HG02870 (cell line): Measurements from ENCODE around the gene DEPDC4.
A peak's percentile ranks its signal among the peaks of the same experiment; 100 is the strongest.

Experiments used
- ATAC-seq: cut with Tn5 transposase; IDR thresholded peaks from one replicate; pipeline ENCODE4 v1.9.1; 2021; ENCODE audit warnings: mild to moderate bottlenecking, moderate library complexity; ENCODE audit not compliant: unreplicated experiment

Gene DEPDC4

GRCh38 chr12:100215209-100215608, 51.7 kb downstream of the DEPDC4 start:
- ATAC-seq, result no peak

DNA sequence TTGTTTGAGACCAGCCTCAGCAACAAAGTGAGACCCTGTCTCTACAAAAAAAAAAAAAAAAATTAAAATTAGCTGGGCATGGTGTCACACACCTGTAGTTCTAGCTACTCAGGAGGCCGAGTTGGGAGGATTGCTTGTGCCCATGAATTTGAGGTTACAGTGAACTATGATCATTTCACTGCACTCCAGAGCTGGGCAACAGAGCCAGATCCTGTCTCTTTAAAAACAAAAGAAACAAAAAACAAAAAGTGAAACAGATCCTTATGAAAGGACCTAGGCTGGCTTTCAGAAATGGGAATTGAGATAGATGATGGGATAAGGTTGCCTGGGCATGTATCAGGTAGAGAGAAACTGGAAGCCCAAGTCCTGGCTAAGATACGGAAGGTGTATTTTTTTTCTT, 52.4 kb downstream of the DEPDC4 start:
- ATAC-seq, result no peak

- no peak for ATAC-seq
Observed at GRCh38 chr12:100213016-100213891, 53.6 kb downstream of the DEPDC4 start.

DNA sequence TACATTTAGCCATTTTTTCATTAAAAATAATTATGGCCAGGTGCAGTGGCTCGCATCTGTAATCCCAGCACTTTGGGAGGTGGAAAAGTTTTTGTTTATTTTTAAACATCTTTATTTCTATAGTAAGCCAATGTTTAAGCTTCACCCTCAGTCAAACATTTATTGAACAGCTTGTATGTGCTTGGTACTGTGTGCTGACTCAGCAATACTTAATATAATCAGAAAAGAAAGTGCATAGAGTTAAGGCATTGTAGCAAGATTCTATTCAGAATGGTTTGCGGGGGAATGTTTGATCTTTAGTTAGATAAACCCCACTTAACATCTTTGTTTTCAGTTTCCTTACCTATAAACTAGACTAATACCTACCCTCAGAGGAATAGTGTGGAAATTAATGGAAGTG, 55.2 kb downstream of the DEPDC4 start:
- no peak for ATAC-seq

DNA sequence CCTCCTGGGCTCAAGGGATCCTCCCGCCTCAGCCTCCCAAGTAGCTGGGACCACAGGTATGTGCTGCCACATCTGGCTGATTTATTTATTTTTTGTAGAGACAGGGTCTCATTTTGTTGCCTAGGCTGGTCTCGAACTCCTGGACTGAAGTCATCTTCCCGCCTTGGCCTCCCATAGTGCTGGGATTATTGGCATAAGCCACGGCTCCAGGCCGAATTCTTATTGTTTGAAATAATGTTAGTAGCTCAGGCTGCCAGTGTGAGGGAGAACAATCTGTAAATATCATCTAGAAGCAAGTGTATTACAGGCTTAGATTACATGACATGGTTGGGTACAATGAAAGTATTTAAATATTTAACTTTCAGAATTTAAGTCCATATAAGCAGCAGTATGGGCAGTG, 58.0 kb downstream of the DEPDC4 start:
- ATAC-seq, result no peak

- ATAC-seq, result no peak
Observed at GRCh38 chr12:100207311-100207710, 59.6 kb downstream of the DEPDC4 start.

DNA sequence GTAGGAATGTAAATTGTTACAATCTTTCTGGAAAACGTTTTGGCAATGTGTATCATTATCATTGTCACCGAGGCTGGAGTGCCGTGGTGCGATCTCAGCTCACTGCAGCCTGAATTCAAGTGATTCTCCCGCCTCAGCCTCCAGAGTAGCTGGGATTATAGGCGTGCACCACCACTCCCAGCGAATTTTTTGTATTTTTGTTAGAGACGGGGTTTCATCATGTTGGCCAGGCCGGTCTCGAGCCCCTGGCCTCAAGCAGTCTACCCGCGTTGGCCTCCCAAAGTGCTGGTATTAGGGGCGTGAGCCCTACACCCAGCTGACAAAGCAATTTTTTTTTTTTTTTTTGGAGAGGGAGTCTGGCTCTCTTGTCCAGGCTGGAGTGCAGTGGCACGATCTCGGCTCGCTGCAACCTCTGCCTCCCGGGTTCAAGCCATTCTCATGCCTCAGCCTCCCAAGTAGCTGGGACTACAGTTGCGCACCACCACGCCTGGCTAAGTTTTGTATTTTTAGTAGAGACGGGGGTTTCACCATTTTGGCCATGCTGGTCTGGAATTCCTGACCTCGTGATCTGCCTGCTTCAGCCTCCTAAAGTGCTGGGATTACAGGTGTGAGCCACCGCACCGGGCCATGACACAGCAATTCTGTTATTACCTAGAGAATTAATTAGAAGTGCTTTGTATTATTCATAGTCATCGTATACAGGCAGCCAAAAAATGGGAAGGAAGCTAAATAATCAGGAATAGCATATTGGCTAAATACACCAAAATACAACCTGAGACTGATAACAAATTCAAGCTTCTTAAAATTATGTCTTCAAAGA, 65.1 kb downstream of the DEPDC4 start:
- no peak for ATAC-seq

DNA sequence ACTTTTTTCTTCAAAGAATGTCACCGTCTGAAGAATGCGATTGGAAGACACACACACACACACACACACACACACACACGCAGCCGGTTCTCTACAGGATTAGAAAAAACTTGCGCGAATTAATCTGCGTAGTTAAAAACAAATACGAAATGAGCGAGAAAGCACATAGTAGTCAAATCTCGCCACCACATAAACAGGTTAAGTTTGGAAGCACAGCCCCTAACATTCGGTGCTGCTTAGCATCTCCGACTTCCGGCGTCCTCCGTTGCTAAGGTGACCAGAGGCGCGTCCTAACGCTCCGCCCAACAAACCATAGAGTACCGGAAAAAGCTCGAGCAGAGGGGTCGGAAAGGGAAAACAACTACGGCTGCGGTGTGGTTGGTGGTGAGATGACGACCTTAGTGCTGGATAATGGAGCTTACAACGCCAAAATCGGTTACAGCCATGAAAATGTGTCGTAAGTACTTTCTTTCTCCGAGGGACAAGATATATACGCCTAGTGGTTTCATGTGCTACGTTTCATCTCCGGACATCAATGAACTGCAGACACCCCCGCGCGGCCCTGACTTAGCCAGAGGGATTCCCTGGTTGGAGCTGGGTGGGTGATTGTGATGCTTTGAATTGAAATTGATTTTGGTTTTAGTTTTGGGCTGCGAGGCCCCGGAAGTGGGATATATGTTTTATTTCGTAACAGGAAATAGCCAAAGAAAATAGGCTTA, 66.3 kb downstream of the DEPDC4 start, which contains the start of gene ACTR6:
Gene ACTR6, plus strand, starts transcription at position 353 of the 719 bp plus-strand sequence. Its CDS starts 37 bp downstream, at position 390.
- ATAC-seq, result peak; percentile 87

- ATAC-seq, result peak; percentile 64
Observed at GRCh38 chr12:100199347-100200149, 67.3 kb downstream of the DEPDC4 start.

- no peak for ATAC-seq
Observed at GRCh38 chr12:100199023-100199346, 67.9 kb downstream of the DEPDC4 start.

GRCh38 chr12:100197486-100197885, 69.4 kb downstream of the DEPDC4 start:
- no peak for ATAC-seq

GRCh38 chr12:100193085-100193484, 73.8 kb downstream of the DEPDC4 start:
- ATAC-seq, result no peak
